Ascending aorta (tissue), 2 donors: ENCODE measurements around the gene CD247. TPM values are rescaled to one million over a fixed set of nuclear protein-coding genes. Genes with fewer than 3 reads are reported as not detected.

Experiments
- DNase-seq, 2 donors: peaks; one replicate each; pipeline ENCODE4 v3.0.0-alpha.2; 2019; ENCODE audit warnings: low spot score in 2 of 2
- H3K27ac ChIP-seq, 2 donors: fragments of 200-600 bp; sonication (generic); one replicate each; pipeline ENCODE4 v1.5.1; 2016 to 2017; ENCODE audit warnings: mild to moderate bottlenecking in 1 of 2
- H3K27me3 ChIP-seq: fragments of 200-600 bp; sonication (generic); one replicate; pipeline ENCODE4 v1.5.1; 2017
- H3K36me3 ChIP-seq, 2 donors: fragments of 200-600 bp; sonication (generic); one replicate each; pipeline ENCODE4 v1.5.1; 2016
- H3K4me1 ChIP-seq, 2 donors: fragments of 200-600 bp; sonication (generic); one replicate each; pipeline ENCODE4 v1.5.1; 2016 to 2017; ENCODE audit warnings: mild to moderate bottlenecking in 1 of 2
- H3K4me3 ChIP-seq, 2 donors: fragments of 200-600 bp; sonication (generic); one replicate each; pipeline ENCODE4 v1.5.1; 2016 to 2017; ENCODE audit warnings: mild to moderate bottlenecking in 1 of 2
- H3K9me3 ChIP-seq, 2 donors: fragments of 200-600 bp; sonication (generic); one replicate each; pipeline ENCODE4 v1.5.1; 2016
- CTCF ChIP-seq, 3 experiments: fragments of 200-600 bp in 2 of 3; fragments of 450-650 bp in 1 of 3; sonication (generic) in 2 of 3; IDR thresholded peaks; one replicate each; pipeline ENCODE4 v1.5.1; 2016 to 2019; ENCODE audit warnings: antibody characterized with exemption in 3 of 3, mild to moderate bottlenecking in 1 of 3, moderate library complexity in 1 of 3
- intact Hi-C: fragments of 100-400 bp; cut with DNase I; formaldehyde crosslinking; loops from one replicate; pipeline ENCODE4 v1.15.1; 2023
- total RNA-seq: library from RNA; depleted of rRNA; stranded (reverse); fragments of >200 nt; gene quantifications from one replicate; pipeline ENCODE4 v1.1.0, GENCODE V29; 2016

The CD247 gene
- total RNA-seq, 1 donor from 2014 or later, result 3.7 TPM

- TF ChIP-seq CTCF (IDR thresholded peaks at IDR 0.05), result no peak
- H3K9me3 ChIP-seq, result no peaks in the 10 kb centered on the region
- H3K27me3 ChIP-seq, result no peaks in the 10 kb centered on the region
- H3K36me3 ChIP-seq, result no peaks in the 10 kb centered on the region
- no peak overlapping the region for H3K4me3 ChIP-seq
- no peaks in the 10 kb centered on the region for H3K4me1 ChIP-seq
- no peak overlapping the region for H3K27ac ChIP-seq
- DNase-seq, result peak in 1 of 2 donors; percentile 28
- intact Hi-C loops, result no loop called here
Observed at GRCh38 chr1:167484726-167485502, 33.4 kb downstream of the CD247 start.

GRCh38 chr1:167483790-167484189 lies 34.5 kb downstream of the CD247 start:
- Histone ChIP-seq H3K4me3 (no peak overlapping the region), H3K27me3 (no peaks in the 10 kb centered on the region), H3K9me3 (no peaks in the 10 kb centered on the region), H3K36me3 (no peaks in the 10 kb centered on the region), H3K4me1 (no peaks in the 10 kb centered on the region), H3K27ac (no peak overlapping the region)
- DNase-seq, result peak in 1 of 2 donors; percentile 51
- intact Hi-C loops, result no loop called here
- TF ChIP-seq CTCF (IDR thresholded peaks at IDR 0.05), result no peak

GRCh38 chr1:167482184-167482583 lies 36.1 kb downstream of the CD247 start:
- DNase-seq, result peak in 1 of 2 donors; percentile 54
- H3K9me3 ChIP-seq, result no peaks in the 10 kb centered on the region
- H3K27ac ChIP-seq, result no peak overlapping the region
- no peaks in the 10 kb centered on the region for H3K4me1 ChIP-seq
- H3K4me3 ChIP-seq, result no peak overlapping the region
- no peaks in the 10 kb centered on the region for H3K27me3 ChIP-seq
- no peaks in the 10 kb centered on the region for H3K36me3 ChIP-seq
- TF ChIP-seq CTCF (IDR thresholded peaks at IDR 0.05), result no peak
- intact Hi-C loops, result no loop called here

GRCh38 chr1:167479331-167479979 lies 38.9 kb downstream of the CD247 start:
- TF ChIP-seq CTCF (IDR thresholded peaks at IDR 0.05), result no peak
- DNase-seq, result peak in 1 of 2 donors; percentile 50
- intact Hi-C loops, result no loop called here
- Histone ChIP-seq H3K9me3 (no peaks in the 10 kb centered on the region), H3K4me3 (no peak overlapping the region), H3K4me1 (no peaks in the 10 kb centered on the region), H3K36me3 (no peaks in the 10 kb centered on the region), H3K27me3 (no peaks in the 10 kb centered on the region), H3K27ac (no peak overlapping the region)

- no peaks in the 10 kb centered on the region for H3K4me1 ChIP-seq
- H3K9me3 ChIP-seq, result no peaks in the 10 kb centered on the region
- TF ChIP-seq CTCF (IDR thresholded peaks at IDR 0.05), result no peak
- H3K27me3 ChIP-seq, result no peaks in the 10 kb centered on the region
- intact Hi-C loops, result no loop called here
- DNase-seq, result no peak
- no peaks in the 10 kb centered on the region for H3K36me3 ChIP-seq
- no peak overlapping the region for H3K4me3 ChIP-seq
- no peak overlapping the region for H3K27ac ChIP-seq
Observed at GRCh38 chr1:167477986-167478385, 40.3 kb downstream of the CD247 start.
